CD14-positive monocyte (primary cell): ENCODE data around the gene VRTN. TPM values are rescaled to one million over a fixed set of nuclear protein-coding genes. Genes with fewer than 3 reads are reported as not detected.

Experiments used
- DNase-seq, 3 donors: peaks; one replicate each; pipeline ENCODE4 v3.0.0-alpha.2; 2011 to 2022
- H2AFZ ChIP-seq: 2 replicates; pipeline ENCODE4 v1.6.0; 2012; ENCODE audit warnings: mild to moderate bottlenecking, low read depth, low read length, inconsistent platforms; ENCODE audit not compliant: insufficient read depth, poor library complexity, severe bottlenecking
- H3K27ac ChIP-seq, 2 donors: 1 replicate in 1 of 2; 2 replicates in 1 of 2; pipeline ENCODE4 v1.5.1; 2012 to 2013; ENCODE audit warnings: low read length in 2 of 2, control low read depth in 1 of 2, inconsistent platforms in 1 of 2, low read depth in 1 of 2, mild to moderate bottlenecking in 1 of 2
- H3K27me3 ChIP-seq, 2 donors: one replicate each; pipeline versions ENCODE4 v1.6.0 to v1.6.1; 2011 to 2013; ENCODE audit warnings: low read length in 2 of 2; ENCODE audit not compliant: control insufficient read depth in 2 of 2, insufficient read depth in 2 of 2
- H3K36me3 ChIP-seq, 2 donors: replicated peaks in 1 of 2; 1 replicate in 1 of 2; 2 replicates in 1 of 2; pipeline versions ENCODE4 v1.5.1 to v1.6.1; 2012 to 2013; ENCODE audit warnings: low read length in 2 of 2, control low read depth in 1 of 2, inconsistent platforms in 1 of 2, mild to moderate bottlenecking in 1 of 2; ENCODE audit not compliant: insufficient read depth in 2 of 2, control insufficient read depth in 1 of 2
- H3K4me1 ChIP-seq, 2 donors: 1 replicate in 1 of 2; 2 replicates in 1 of 2; pipeline versions ENCODE4 v1.5.1 to v1.6.1; 2012 to 2013; ENCODE audit warnings: low read length in 2 of 2, control low read depth in 1 of 2, inconsistent platforms in 1 of 2, mild to moderate bottlenecking in 1 of 2, moderate library complexity in 1 of 2; ENCODE audit not compliant: insufficient read depth in 2 of 2, control insufficient read depth in 1 of 2
- H3K4me2 ChIP-seq: replicated peaks from 2 replicates; pipeline ENCODE3; 2012; ENCODE audit warnings: low read length, moderate library complexity, mild to moderate bottlenecking; ENCODE audit not compliant: poor library complexity, severe bottlenecking; ENCODE audit errors: extremely low read depth
- H3K4me3 ChIP-seq, 3 experiments: fragments of 200-600 bp in 1 of 3; sonication (generic) in 1 of 3; replicated peaks in 1 of 3; 1 replicate in 2 of 3; 2 replicates in 1 of 3; pipeline ENCODE4 v1.5.1; 2011 to 2013; ENCODE audit warnings: low read length in 3 of 3, mild to moderate bottlenecking in 3 of 3, control low read depth in 2 of 3, low read depth in 2 of 3, inconsistent platforms in 1 of 3, moderate library complexity in 1 of 3
- H3K79me2 ChIP-seq: 2 replicates; pipeline ENCODE4 v1.6.0; 2012; ENCODE audit warnings: mild to moderate bottlenecking, control low read depth, inconsistent platforms, low read length, moderate library complexity; ENCODE audit not compliant: insufficient read depth
- H3K9ac ChIP-seq: 2 replicates; pipeline ENCODE4 v1.6.0; 2017; ENCODE audit warnings: low read length, mild to moderate bottlenecking; ENCODE audit not compliant: insufficient read depth, poor library complexity, severe bottlenecking
- H3K9me3 ChIP-seq, 2 donors: replicated peaks in 1 of 2; 1 replicate in 1 of 2; 2 replicates in 1 of 2; pipeline versions ENCODE4 v1.5.1 to v1.6.1; 2012 to 2013; ENCODE audit warnings: low read length in 2 of 2, control low read depth in 1 of 2; ENCODE audit not compliant: control insufficient read depth in 1 of 2, insufficient read depth in 1 of 2
- H4K20me1 ChIP-seq: 2 replicates; pipeline ENCODE4 v1.6.0; 2012; ENCODE audit warnings: mild to moderate bottlenecking, low read length, control low read depth, moderate library complexity; ENCODE audit not compliant: insufficient read depth
- H3K27ac Mint-ChIP-seq, 7 donors: one replicate each; pipeline ENCODE4 v1.8.0; 2020; ENCODE audit warnings: mild to moderate bottlenecking in 7 of 7, mixed read lengths in 7 of 7, moderate library complexity in 6 of 7, inconsistent platforms in 2 of 7
- H3K27me3 Mint-ChIP-seq, 3 donors: one replicate each; pipeline ENCODE4 v1.8.0; 2021 to 2022; ENCODE audit warnings: low read depth in 3 of 3, mild to moderate bottlenecking in 3 of 3, mixed read lengths in 3 of 3, moderate library complexity in 3 of 3, inconsistent platforms in 1 of 3
- H3K36me3 Mint-ChIP-seq, 2 donors: one replicate each; pipeline ENCODE4 v1.8.0; 2020; ENCODE audit warnings: mixed read lengths in 2 of 2, inconsistent platforms in 1 of 2, mild to moderate bottlenecking in 1 of 2
- H3K4me1 Mint-ChIP-seq: one replicate; pipeline ENCODE4 v1.8.0; 2020; ENCODE audit warnings: mild to moderate bottlenecking, mixed read lengths
- H3K4me3 Mint-ChIP-seq, 2 donors: one replicate each; pipeline ENCODE4 v1.8.0; 2020; ENCODE audit warnings: mild to moderate bottlenecking in 2 of 2, mixed read lengths in 2 of 2, moderate library complexity in 1 of 2
- H3K9me3 Mint-ChIP-seq, 7 donors: one replicate each; pipeline ENCODE4 v1.8.0; 2020 to 2022; ENCODE audit warnings: mixed read lengths in 7 of 7, mild to moderate bottlenecking in 6 of 7, moderate library complexity in 6 of 7, inconsistent platforms in 2 of 7
- WGBS: methylation state at CpG from one replicate; pipeline ENCODE4 v1.1.5; 2013; ENCODE audit warnings: missing lambda C conversion rate; ENCODE audit not compliant: insufficient coverage; 5-methylcytosine and 5-hydroxymethylcytosine counted together
- intact Hi-C, 2 donors: fragments of 100-400 bp; cut with micrococcal nuclease; formaldehyde crosslinking; loops; one replicate each; pipeline versions ENCODE4 v1.15.0 to v1.15.1; 2023
- polyA plus RNA-seq, 3 donors: library from polyadenylated mRNA; depleted of rRNA in 1 of 3; unstranded in 2 of 3; stranded (reverse) in 1 of 3; fragments of 300-500 nt in 2 of 3; fragments of >200 nt in 1 of 3; fragmentation: Illumina TruSeq in 2 of 3; gene quantifications; 1 replicate in 2 of 3; 2 replicates in 1 of 3; pipeline ENCODE4 v1.2.3, GENCODE V29; 2012 to 2021
- TF ChIP-seq, protein P1 (sequence below): fragments of 200-600 bp; IDR thresholded peaks from one replicate; pipeline ENCODE4 v1.8.0; 2022; ENCODE audit warnings: antibody characterized with exemption, mild to moderate bottlenecking

Gene VRTN
- polyA plus RNA-seq, 3 donors, result not detected

DNA sequence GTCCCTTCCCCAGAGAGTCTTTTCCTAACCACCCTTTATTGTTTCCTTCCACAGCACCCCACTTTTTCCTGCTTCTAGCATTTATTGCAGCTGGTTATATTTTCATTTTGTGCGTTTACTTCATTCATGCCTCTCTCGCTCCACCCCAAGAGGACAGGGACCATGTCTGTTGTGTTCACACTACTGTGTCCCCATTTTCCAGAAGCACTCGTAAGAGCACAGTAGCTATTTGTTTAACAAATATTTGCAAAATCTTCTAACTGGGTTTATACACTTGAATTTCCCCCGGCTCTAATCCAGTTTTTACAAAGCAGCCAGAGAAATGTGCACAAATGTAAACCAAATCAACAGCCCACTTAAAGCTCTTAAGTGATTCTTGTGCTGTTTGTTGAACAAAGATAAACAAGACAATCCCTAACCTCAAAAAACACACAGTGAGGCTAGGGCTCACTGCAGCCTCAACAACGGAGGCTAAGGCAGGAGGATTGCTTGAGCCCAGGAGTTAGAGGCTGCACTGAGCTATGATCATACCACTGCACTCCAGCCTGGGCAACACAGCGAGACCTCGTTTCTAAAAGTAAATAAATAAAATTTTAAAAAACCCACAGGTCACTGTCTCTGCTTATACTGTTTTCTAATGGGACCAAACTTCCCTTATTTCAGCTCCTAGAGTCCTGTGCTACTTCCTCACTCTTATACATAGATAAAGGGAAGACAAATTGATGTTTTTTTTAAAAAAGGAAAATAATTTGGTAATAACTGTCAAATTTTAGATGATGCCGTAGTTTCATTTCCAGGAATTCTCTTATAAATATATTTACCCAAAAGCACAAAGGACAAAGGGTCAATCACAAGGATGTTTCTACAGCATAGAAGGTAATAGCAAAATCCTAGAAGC, 38.9 kb upstream of the VRTN start:
- peak in 1 of 3 donors; percentile 32 for DNase-seq
- Histone ChIP-seq H2AFZ (peak overlapping the region; percentile 51), H3K4me2 (no peak overlapping the region), H3K79me2 (no peaks in the 10 kb centered on the region), H3K4me3 (no peak overlapping the region), H3K4me1 (peaks cover 0 to 9% of the 10 kb centered on the region in 2 donors), H3K27ac (no peak overlapping the region), H3K36me3 (no peaks in the 10 kb centered on the region), H4K20me1 (no peaks in the 10 kb centered on the region), H3K9me3 (no peaks in the 10 kb centered on the region), H3K9ac (no peak overlapping the region), H3K27me3 (no peaks in the 10 kb centered on the region)
- Mint-ChIP-seq H3K4me3 (no peak overlapping the region), H3K27me3 (peaks cover 0 to 2% (median 0%) of the 10 kb centered on the region in 3 donors), H3K27ac (peak overlapping the region in 1 of 7 donors; percentile 14), H3K36me3 (no peaks in the 10 kb centered on the region), H3K4me1 (peaks cover 13% of the 10 kb centered on the region), H3K9me3 (no peaks in the 10 kb centered on the region)
- TF ChIP-seq, protein P1, sequence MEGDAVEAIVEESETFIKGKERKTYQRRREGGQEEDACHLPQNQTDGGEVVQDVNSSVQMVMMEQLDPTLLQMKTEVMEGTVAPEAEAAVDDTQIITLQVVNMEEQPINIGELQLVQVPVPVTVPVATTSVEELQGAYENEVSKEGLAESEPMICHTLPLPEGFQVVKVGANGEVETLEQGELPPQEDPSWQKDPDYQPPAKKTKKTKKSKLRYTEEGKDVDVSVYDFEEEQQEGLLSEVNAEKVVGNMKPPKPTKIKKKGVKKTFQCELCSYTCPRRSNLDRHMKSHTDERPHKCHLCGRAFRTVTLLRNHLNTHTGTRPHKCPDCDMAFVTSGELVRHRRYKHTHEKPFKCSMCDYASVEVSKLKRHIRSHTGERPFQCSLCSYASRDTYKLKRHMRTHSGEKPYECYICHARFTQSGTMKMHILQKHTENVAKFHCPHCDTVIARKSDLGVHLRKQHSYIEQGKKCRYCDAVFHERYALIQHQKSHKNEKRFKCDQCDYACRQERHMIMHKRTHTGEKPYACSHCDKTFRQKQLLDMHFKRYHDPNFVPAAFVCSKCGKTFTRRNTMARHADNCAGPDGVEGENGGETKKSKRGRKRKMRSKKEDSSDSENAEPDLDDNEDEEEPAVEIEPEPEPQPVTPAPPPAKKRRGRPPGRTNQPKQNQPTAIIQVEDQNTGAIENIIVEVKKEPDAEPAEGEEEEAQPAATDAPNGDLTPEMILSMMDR, result no peak
- intact Hi-C loops, result no loop called here
- 97% methylated on average over 4 of the region's 8 CpGs for WGBS

DNA sequence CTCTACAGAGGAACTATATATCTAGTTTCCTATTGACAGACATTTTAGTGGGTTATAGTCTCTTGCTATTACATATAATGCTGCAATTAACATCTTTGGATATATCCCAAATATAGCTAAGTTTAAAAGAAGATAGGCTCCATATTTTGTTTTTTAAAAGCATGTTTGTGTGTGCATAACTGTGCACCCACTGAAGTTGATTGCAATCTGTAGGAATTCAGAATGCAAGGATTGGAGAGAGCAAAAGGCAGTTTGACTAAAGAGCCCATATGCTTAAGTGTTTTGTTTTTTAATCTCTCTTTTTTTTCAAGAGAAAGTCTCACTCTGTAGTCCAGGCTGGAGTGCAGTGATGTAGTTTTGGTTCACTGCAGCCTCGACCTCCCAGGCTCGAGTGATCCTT, 36.1 kb upstream of the VRTN start:
- intact Hi-C loops, result no loop called here
- no peak overlapping the region for H3K27ac ChIP-seq
- H3K4me3 Mint-ChIP-seq, result no peak overlapping the region
- H3K79me2 ChIP-seq, result no peaks in the 10 kb centered on the region
- no peaks in the 10 kb centered on the region for H3K36me3 Mint-ChIP-seq
- H2AFZ ChIP-seq, result no peak overlapping the region
- H3K4me1 Mint-ChIP-seq, result peaks cover 13% of the 10 kb centered on the region
- no peak overlapping the region for H3K27ac Mint-ChIP-seq
- no peaks in the 10 kb centered on the region for H3K36me3 ChIP-seq
- H3K27me3 Mint-ChIP-seq, result peaks cover 1 to 2% (median 2%) of the 10 kb centered on the region in 3 donors
- no peak overlapping the region for H3K9ac ChIP-seq
- no peaks in the 10 kb centered on the region for H3K9me3 Mint-ChIP-seq
- no peak overlapping the region for H3K4me3 ChIP-seq
- no peaks in the 10 kb centered on the region for H3K9me3 ChIP-seq
- no peaks in the 10 kb centered on the region for H3K27me3 ChIP-seq
- WGBS, result 90% methylated on average over 2 of the region's 2 CpGs
- peaks cover 0 to 9% of the 10 kb centered on the region in 2 donors for H3K4me1 ChIP-seq
- H4K20me1 ChIP-seq, result no peaks in the 10 kb centered on the region
- no peak overlapping the region for H3K4me2 ChIP-seq
- DNase-seq, result no peak
- TF ChIP-seq, protein P1, result no peak
